ENCODE results near the gene ULK4.

- TF ChIP-seq CTCF (IDR thresholded peaks at IDR 0.05; ENCODE audit: low read depth, low read length, poor library complexity, severe bottlenecking) = no peak
- no peak for TF ChIP-seq EZH2phosphoT487 (IDR thresholded peaks at IDR 0.05; ENCODE audit: borderline replicate concordance, low read length)
These were observed 513.5 kb downstream of the ULK4 start for GRCh38 chr3:41448396-41448795.

All from DOHH2 (cell line).